Mesothelial cell of epicardium (in vitro differentiated cells): ENCODE measurements around the gene FRMPD4. TPM values are rescaled to one million over a fixed set of nuclear protein-coding genes. Genes with fewer than 3 reads are reported as not detected.

Source experiments
- DNase-seq, 2 experiments: peaks; one replicate each; pipeline ENCODE4 v3.0.0; 2021; ENCODE audit warnings: low spot score in 2 of 2; ENCODE audit not compliant: unreplicated experiment in 2 of 2
- H3K27ac Mint-ChIP-seq: 2 replicates; pipeline ENCODE4 v1.8.0; 2021; ENCODE audit warnings: mixed read lengths
- H3K27me3 Mint-ChIP-seq: 2 replicates; pipeline ENCODE4 v1.8.0; 2021; ENCODE audit warnings: low read depth, mixed read lengths
- H3K36me3 Mint-ChIP-seq: 2 replicates; pipeline ENCODE4 v1.8.0; 2021; ENCODE audit warnings: mixed read lengths
- H3K4me1 Mint-ChIP-seq: 2 replicates; pipeline ENCODE4 v1.8.0; 2021; ENCODE audit warnings: mixed read lengths
- H3K4me3 Mint-ChIP-seq: 2 replicates; pipeline ENCODE4 v1.8.0; 2021; ENCODE audit warnings: mild to moderate bottlenecking, moderate library complexity, mixed read lengths
- H3K9me3 Mint-ChIP-seq: 2 replicates; pipeline ENCODE4 v1.8.0; 2021; ENCODE audit warnings: mixed read lengths
- CTCF ChIP-seq: fragments of 200-600 bp; sonication (generic); IDR thresholded peaks from one replicate; pipeline ENCODE4 v1.5.0; 2021; ENCODE audit warnings: antibody characterized with exemption; ENCODE audit not compliant: unreplicated experiment
- total RNA-seq: library from RNA; stranded (reverse); gene quantifications from 3 replicates; pipeline ENCODE4 v1.2.1, GENCODE V29; 2021

FRMPD4 gene
- total RNA-seq, 1 donor from 2014 or later = not detected

GRCh38 chrX:12304261-12304660 lies 166.0 kb downstream of the FRMPD4 start:
- H3K27me3 Mint-ChIP-seq = peaks cover 10% of the 10 kb centered on the region
- DNase-seq = no peak
- no peak overlapping the region for H3K27ac Mint-ChIP-seq
- H3K9me3 Mint-ChIP-seq = peaks cover 36% of the 10 kb centered on the region
- TF ChIP-seq CTCF = no peak
- no peaks in the 10 kb centered on the region for H3K4me1 Mint-ChIP-seq
- no peaks in the 10 kb centered on the region for H3K36me3 Mint-ChIP-seq
- no peak overlapping the region for H3K4me3 Mint-ChIP-seq

DNA sequence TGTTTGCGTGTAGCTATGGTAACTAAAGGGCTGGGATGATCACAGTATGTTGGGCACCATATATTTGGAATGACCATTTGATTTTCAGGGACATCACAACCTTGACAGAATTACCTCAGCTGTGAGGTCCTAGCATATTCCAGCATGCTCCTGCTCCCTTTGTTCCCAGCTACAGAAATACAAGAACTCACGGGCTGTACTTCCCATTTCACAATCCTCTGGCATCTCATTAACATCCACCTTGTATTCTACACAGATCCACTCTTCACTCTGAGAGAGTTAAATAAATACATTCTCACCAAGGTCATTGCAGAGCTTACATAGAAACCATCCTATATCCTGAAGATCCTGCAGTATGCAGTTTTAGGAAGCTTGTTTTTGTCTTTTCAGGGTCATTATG lies 169.7 kb downstream of the FRMPD4 start:
- H3K4me3 Mint-ChIP-seq = no peak overlapping the region
- no peaks in the 10 kb centered on the region for H3K4me1 Mint-ChIP-seq
- no peak for TF ChIP-seq CTCF
- H3K36me3 Mint-ChIP-seq = no peaks in the 10 kb centered on the region
- no peak overlapping the region for H3K27ac Mint-ChIP-seq
- DNase-seq = no peak
- peaks cover 39% of the 10 kb centered on the region for H3K9me3 Mint-ChIP-seq
- H3K27me3 Mint-ChIP-seq = peaks cover 9% of the 10 kb centered on the region

GRCh38 chrX:12308420-12308819 lies 170.1 kb downstream of the FRMPD4 start:
- TF ChIP-seq CTCF = no peak
- H3K9me3 Mint-ChIP-seq = peaks cover 42% of the 10 kb centered on the region
- no peaks in the 10 kb centered on the region for H3K4me1 Mint-ChIP-seq
- DNase-seq = no peak
- peaks cover 9% of the 10 kb centered on the region for H3K27me3 Mint-ChIP-seq
- no peak overlapping the region for H3K27ac Mint-ChIP-seq
- no peak overlapping the region for H3K4me3 Mint-ChIP-seq
- no peaks in the 10 kb centered on the region for H3K36me3 Mint-ChIP-seq

DNA sequence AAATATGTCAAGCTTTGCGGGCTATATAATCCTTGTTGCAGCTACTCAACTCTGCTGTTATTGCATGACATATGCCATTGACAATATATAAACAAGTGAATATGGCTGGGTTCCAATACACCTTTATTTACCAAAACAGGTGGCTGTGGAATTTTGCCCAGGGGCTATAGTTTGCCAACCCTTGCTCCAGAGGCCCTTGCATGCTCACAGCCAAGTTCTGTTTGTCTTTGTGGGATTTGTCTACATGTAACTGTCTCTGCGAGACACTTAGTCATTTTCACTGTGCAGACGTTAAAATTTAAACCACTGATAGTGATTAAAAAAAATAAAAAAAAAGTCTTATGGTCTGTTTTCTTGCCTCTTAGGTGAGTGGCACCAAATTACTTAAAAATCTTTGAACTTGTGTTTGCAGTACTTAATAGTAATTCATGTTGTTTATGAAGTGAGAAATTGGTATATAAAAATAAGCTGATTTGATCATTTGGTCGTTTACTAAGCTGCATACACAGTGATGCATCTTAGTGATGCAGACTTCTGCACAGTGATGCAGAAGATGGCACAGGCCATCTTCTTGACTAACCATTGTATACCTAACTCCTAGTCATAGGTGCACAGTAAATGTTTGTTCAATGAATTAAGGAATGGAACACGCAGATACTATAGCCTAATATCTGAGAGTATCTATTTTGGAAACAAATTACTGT lies 170.9 kb downstream of the FRMPD4 start:
- Mint-ChIP-seq H3K9me3 (peaks cover 47% of the 10 kb centered on the region), H3K4me1 (no peaks in the 10 kb centered on the region), H3K4me3 (no peak overlapping the region), H3K27ac (no peak overlapping the region), H3K36me3 (no peaks in the 10 kb centered on the region), H3K27me3 (peaks cover 9% of the 10 kb centered on the region)
- DNase-seq = no peak
- TF ChIP-seq CTCF = no peak

DNA sequence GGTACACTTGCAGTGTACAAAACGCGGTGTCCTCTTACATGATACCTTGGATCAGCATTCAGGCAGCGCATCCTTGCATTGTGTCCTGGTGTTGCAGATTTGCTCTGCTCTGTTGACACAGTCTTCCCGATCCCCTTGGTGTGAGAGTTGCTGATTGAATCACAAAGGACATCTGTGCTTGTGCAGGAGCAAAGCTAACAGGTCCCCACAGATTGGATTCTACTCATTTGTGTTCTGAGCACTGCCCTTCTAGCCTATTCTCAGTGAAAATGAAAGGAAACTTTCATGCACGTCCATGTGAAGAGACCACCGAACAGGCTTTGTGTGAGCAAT lies 171.4 kb downstream of the FRMPD4 start:
- Mint-ChIP-seq H3K4me1 (no peaks in the 10 kb centered on the region), H3K27ac (no peak overlapping the region), H3K4me3 (no peak overlapping the region), H3K27me3 (peaks cover 9% of the 10 kb centered on the region), H3K9me3 (peaks cover 46% of the 10 kb centered on the region), H3K36me3 (no peaks in the 10 kb centered on the region)
- TF ChIP-seq CTCF = no peak
- DNase-seq = no peak

- no peaks in the 10 kb centered on the region for H3K36me3 Mint-ChIP-seq
- no peak for TF ChIP-seq CTCF
- DNase-seq = no peak
- H3K9me3 Mint-ChIP-seq = peaks cover 32% of the 10 kb centered on the region
- H3K4me3 Mint-ChIP-seq = no peak overlapping the region
- H3K27me3 Mint-ChIP-seq = peaks cover 8% of the 10 kb centered on the region
- H3K27ac Mint-ChIP-seq = no peak overlapping the region
- H3K4me1 Mint-ChIP-seq = no peaks in the 10 kb centered on the region
Observed at GRCh38 chrX:12314651-12315050, 176.4 kb downstream of the FRMPD4 start.
